Muscle of leg (tissue), 11 donors: ENCODE measurements around the gene RNF150. TPM values are rescaled to one million over a fixed set of nuclear protein-coding genes. Genes with fewer than 3 reads are reported as not detected.
A peak's percentile ranks its signal among the peaks of the same experiment; 100 is the strongest.
"Not testable (repeated sequence)": the region's sequence is repeated elsewhere in the genome, so short reads cannot be mapped to it uniquely, and the experiment has no call there.

Source experiments
- DNase-seq: peaks from one replicate; pipeline ENCODE4 v3.0.0; 2013
- H3K27ac ChIP-seq: one replicate; pipeline ENCODE4 v1.5.1; 2013; ENCODE audit warnings: mild to moderate bottlenecking, low read length, control low read depth
- H3K27me3 ChIP-seq: one replicate; pipeline ENCODE4 v1.6.1; 2013; ENCODE audit warnings: low read length; ENCODE audit not compliant: control insufficient read depth, insufficient read depth
- H3K36me3 ChIP-seq: one replicate; pipeline ENCODE4 v1.6.1; 2013; ENCODE audit warnings: low read length; ENCODE audit not compliant: control insufficient read depth, insufficient read depth
- H3K4me1 ChIP-seq: one replicate; pipeline ENCODE4 v1.6.1; 2013; ENCODE audit warnings: low read length; ENCODE audit not compliant: control insufficient read depth, insufficient read depth
- H3K4me3 ChIP-seq: one replicate; pipeline ENCODE4 v1.5.1; 2013; ENCODE audit warnings: low read length, control low read depth
- H3K9me3 ChIP-seq: replicated peaks from 2 replicates; pipeline ENCODE4 v1.6.1; 2013; ENCODE audit warnings: low read depth, low read length; ENCODE audit not compliant: control insufficient read depth
- WGBS: methylation state at CpG from one replicate; pipeline ENCODE4 v1.1.5; 2013; ENCODE audit warnings: missing lambda C conversion rate; ENCODE audit not compliant: insufficient coverage; 5-methylcytosine and 5-hydroxymethylcytosine counted together
- polyA plus RNA-seq, 8 donors: library from polyadenylated mRNA; unstranded; fragments of 120-200 nt; gene quantifications; one replicate each; pipeline versions ENCODE4 v1.2.1 to v1.2.3, GENCODE V29; 2013; ENCODE audit warnings: inconsistent platforms in 1 of 8, low replicate concordance in 1 of 8; ENCODE audit not compliant: insufficient read length in 8 of 8, insufficient read depth in 1 of 8
- total RNA-seq: library from RNA; stranded (reverse); fragments of 120-200 nt; gene quantifications from one replicate; pipeline ENCODE4 v1.2.4, GENCODE V29; 2013

Gene RNF150
- total and polyA plus RNA-seq, 9 donors, result 21.0 to 44.6 (median 33.8) TPM

DNA sequence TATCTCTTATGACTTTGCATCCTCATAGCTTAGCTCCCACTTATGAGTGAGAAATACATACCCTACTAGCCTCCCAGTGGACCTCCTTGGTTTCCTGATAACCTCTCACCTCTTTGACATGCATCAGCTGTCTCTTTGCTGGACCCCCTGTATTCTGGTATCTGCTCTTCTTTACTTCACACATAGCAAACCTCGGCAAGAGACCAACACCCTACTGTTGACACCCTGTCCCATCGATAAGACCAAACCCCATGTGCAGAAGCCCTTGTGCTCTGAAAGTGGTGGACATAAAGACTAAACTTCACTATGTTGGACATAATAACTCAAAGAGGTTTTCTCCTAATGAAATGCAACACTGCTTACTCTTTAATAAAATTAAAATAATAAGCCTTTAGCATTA, 75.7 kb downstream of the RNF150 start:
- WGBS, result no CpG with 5 or more reads among the region's 2 CpGs
- no peaks in the 10 kb centered on the region for H3K27me3 ChIP-seq
- H3K36me3 ChIP-seq, result no peaks in the 10 kb centered on the region
- H3K27ac ChIP-seq, result no peak overlapping the region
- no peaks in the 10 kb centered on the region for H3K4me1 ChIP-seq
- H3K4me3 ChIP-seq, result no peak overlapping the region
- no peak for DNase-seq
- no peaks in the 10 kb centered on the region for H3K9me3 ChIP-seq

DNA sequence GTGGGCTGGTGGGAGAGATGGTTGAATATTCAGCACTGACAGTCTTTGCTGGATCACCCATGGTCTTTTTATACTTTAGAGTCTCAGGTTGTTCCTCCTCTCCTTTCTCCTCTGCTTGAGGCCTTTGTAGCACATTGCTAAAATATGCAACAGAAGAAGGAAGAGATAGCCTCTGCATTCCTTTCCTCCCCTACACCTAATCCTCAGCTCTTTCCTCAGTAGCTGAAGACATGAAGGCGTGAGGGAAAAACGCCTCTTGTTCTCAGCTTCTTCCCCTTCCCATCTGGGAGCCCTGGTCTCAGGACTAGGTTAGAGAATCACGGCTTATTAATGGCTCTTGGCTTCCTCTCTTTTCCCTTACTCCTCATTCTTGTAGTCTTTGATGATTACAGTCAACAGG, 76.8 kb downstream of the RNF150 start:
- Histone ChIP-seq H3K36me3 (no peaks in the 10 kb centered on the region), H3K27me3 (no peaks in the 10 kb centered on the region), H3K9me3 (peaks cover 6% of the 10 kb centered on the region), H3K4me1 (no peaks in the 10 kb centered on the region), H3K4me3 (no peak overlapping the region), H3K27ac (no peak overlapping the region)
- 60% methylated on average over 1 of the region's 3 CpGs for WGBS
- no peak for DNase-seq

DNA sequence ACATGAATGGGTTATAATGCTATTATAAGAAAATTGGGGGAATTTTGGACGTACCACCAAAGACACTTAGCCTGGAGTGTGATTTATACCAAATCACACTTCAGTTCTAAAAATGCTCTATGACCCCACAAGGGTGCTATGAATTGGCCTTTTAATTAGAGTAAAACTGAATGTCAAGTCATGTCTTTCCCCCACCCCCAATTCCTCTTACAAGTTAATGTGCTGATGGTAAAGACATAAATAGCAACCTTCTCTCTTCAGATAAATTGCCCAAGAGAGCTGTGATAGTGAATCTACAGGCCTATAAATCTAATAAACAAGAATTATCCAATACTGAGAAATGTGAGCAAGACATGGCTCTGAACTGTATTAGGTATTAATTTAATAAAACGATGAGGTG, 78.8 kb downstream of the RNF150 start:
- Histone ChIP-seq H3K27me3 (no peaks in the 10 kb centered on the region), H3K9me3 (peaks cover 15% of the 10 kb centered on the region), H3K4me1 (no peaks in the 10 kb centered on the region), H3K27ac (no peak overlapping the region), H3K36me3 (no peaks in the 10 kb centered on the region), H3K4me3 (no peak overlapping the region)
- DNase-seq, result no peak
- WGBS, result no CpG with 5 or more reads among the region's 2 CpGs

DNA sequence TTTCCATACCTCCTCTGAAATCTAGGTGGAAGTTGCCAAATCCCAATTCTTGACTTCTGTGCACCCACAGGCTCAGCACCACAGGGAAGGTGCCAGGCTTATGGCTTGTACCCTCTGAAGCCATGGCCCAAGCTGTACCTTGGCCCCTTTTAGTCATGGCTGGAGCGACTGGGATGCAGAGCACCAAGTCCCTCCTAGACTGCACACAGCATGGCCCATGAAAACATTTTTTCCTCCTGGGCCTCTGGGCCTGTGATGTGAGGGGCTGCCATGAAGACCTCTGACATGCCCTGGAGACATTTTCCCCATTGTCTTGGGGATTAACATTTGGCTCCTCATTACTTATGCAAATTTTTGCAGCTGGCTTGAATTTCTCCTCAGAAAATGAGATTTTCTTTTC, 82.3 kb downstream of the RNF150 start:
- not testable (repeated sequence) for DNase-seq, H3K27me3 ChIP-seq, H3K4me3 ChIP-seq, H3K36me3 ChIP-seq, H3K4me1 ChIP-seq, H3K27ac ChIP-seq
- H3K9me3 ChIP-seq, result peaks cover 15% of the 10 kb centered on the region
- WGBS, result no CpG with 5 or more reads among the region's 1 CpG

DNA sequence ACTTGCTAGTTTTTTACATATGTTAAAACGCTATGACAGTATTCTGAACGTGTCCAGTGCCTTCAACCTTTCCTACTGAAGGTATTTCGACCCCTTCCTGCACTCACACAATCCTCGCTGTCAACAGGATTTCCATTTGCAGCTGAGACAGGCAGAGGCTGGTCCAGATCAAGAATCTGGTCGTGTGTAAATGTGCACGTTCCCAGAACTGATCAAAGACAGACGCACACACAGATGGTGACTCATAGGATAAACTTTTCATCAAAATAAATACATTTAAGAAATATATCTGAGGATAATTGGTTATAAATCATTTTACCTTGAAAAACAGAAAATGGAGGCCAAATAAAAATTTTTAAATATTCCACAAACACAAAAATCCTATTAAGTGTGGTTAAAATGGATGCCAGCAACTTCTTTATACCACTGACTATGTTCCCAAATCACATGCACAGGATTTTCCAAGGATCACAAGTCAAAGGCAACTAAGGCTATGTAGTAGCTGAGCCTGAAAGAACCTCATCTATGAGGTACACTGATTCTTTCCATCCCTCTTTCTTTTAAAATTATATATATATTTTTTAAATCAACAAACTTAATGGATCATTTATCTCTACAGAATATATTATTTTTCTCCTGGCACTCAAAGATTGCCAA, 85.9 kb downstream of the RNF150 start:
- Histone ChIP-seq H3K4me3 (no peak overlapping the region), H3K36me3 (no peaks in the 10 kb centered on the region), H3K27ac (no peak overlapping the region), H3K4me1 (peaks cover 2% of the 10 kb centered on the region), H3K9me3 (peaks cover 15% of the 10 kb centered on the region), H3K27me3 (no peaks in the 10 kb centered on the region)
- DNase-seq, result peak; percentile 42
- WGBS, result 34% methylated on average over 4 of the region's 7 CpGs

DNA sequence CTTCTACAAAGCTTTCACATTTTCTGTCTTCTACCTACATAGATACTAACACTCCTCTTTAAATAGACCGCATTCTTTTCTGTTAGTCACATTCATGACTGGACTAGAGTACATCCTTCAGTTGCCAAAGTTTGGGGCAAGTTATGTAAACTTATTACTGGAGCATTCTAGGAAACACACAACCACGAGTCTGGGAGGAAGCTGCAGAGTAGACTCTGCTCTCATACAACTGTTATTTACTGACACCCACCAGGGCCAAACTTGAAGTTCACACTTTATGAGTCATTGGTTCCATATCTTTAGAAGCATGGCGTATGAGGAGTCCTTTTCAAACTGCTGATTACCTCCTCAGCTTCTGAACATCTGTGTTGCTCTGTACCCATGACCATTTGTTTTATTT, 87.0 kb downstream of the RNF150 start:
- H3K4me1 ChIP-seq, result peaks cover 2% of the 10 kb centered on the region
- peaks cover 7% of the 10 kb centered on the region for H3K9me3 ChIP-seq
- no peak overlapping the region for H3K4me3 ChIP-seq
- H3K27me3 ChIP-seq, result no peaks in the 10 kb centered on the region
- no peak overlapping the region for H3K27ac ChIP-seq
- H3K36me3 ChIP-seq, result no peaks in the 10 kb centered on the region
- WGBS, result no CpG with 5 or more reads among the region's 3 CpGs
- peak; percentile 41 for DNase-seq

DNA sequence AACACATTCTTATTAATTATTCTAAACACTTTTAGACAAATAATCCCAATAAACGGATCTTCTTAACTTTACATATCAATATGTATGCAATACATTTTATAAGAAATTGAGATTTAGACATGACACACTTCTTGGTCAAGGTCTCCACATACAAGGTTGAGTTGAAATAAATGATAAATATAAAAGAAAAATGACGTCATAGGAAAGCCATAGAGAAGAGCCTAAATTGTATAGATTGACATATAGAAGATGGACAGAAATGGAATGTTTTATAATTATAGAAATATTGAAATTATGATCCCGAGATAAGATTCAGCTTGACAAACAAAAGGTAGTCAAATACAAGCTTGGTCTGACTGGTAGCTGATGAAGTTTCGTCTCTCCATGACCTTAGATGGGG, 87.4 kb downstream of the RNF150 start:
- no peak overlapping the region for H3K27ac ChIP-seq
- DNase-seq, result no peak
- no peaks in the 10 kb centered on the region for H3K36me3 ChIP-seq
- peaks cover 2% of the 10 kb centered on the region for H3K4me1 ChIP-seq
- no CpG with 5 or more reads among the region's 4 CpGs for WGBS
- H3K27me3 ChIP-seq, result no peaks in the 10 kb centered on the region
- H3K4me3 ChIP-seq, result no peak overlapping the region
- H3K9me3 ChIP-seq, result peaks cover 5% of the 10 kb centered on the region

DNA sequence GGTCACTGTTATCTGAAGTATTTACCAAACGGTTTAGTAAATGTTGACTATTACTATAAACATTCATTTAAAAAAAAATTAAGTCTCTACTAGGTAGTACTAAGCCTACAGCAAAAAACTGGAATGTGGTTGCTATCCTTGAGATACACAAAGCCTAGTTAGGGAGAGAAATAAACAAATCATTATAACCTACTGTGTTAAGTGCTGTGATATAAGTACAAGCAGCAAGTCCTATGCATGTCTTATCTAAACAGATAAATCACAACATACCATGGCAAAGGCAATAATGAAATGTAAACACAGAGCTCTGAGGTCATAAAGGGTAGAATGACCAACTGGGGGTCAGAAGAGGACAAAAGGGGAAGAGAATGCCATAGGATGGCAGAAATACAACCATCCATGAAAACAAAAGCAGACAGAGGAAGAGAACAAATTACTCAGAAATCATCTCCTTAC, 92.2 kb downstream of the RNF150 start:
- no peak overlapping the region for H3K4me3 ChIP-seq
- H3K9me3 ChIP-seq, result no peaks in the 10 kb centered on the region
- H3K27me3 ChIP-seq, result no peaks in the 10 kb centered on the region
- DNase-seq, result no peak
- no peak overlapping the region for H3K27ac ChIP-seq
- no CpG with 5 or more reads among the region's 1 CpG for WGBS
- H3K36me3 ChIP-seq, result peaks cover 2% of the 10 kb centered on the region
- H3K4me1 ChIP-seq, result no peaks in the 10 kb centered on the region

DNA sequence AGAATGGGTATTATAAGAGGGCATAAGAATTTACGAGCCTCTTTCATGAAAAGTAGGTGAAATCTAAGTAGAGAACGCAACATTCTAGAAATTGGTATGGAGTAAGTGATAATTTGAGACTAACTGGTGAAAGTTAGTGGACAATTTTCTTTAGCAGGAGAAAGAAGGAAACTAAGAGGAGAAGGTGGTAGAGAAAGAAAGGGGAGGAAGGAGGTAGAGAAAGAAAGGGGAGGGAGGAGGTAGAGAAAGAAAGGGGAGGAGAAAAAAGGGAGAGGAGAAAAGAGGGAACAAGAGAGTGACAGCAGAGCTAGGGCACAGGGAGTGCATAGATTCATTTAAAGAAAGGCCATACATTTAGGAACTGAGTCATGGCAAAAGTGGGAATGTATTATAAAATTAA, 94.1 kb downstream of the RNF150 start:
- no peaks in the 10 kb centered on the region for H3K4me1 ChIP-seq
- H3K36me3 ChIP-seq, result peaks cover 5% of the 10 kb centered on the region
- no peaks in the 10 kb centered on the region for H3K9me3 ChIP-seq
- no peak overlapping the region for H3K4me3 ChIP-seq
- no peak for DNase-seq
- no peak overlapping the region for H3K27ac ChIP-seq
- WGBS, result 97% methylated on average over 2 of the region's 2 CpGs
- no peaks in the 10 kb centered on the region for H3K27me3 ChIP-seq

DNA sequence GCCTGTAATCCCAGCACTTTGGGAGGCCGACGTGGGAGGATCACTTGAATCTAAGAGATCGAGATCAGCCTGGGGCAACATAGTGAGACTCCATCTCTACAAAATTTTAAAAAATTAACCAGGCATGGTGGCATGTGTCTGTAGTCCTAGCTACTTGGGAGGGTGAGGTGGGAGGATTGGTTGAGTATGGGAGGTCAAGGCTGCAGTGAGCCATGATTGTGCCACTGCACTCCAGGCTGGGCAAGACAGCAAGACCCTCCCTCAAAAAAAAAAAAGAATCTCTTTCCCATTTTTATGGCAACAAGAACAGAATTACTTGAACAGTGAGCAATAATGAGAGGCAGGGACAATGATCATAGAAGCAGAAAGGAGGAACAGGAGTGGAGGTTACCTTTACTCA, 94.8 kb downstream of the RNF150 start:
- H3K4me1 ChIP-seq, result no peaks in the 10 kb centered on the region
- WGBS, result no CpG with 5 or more reads among the region's 3 CpGs

DNA sequence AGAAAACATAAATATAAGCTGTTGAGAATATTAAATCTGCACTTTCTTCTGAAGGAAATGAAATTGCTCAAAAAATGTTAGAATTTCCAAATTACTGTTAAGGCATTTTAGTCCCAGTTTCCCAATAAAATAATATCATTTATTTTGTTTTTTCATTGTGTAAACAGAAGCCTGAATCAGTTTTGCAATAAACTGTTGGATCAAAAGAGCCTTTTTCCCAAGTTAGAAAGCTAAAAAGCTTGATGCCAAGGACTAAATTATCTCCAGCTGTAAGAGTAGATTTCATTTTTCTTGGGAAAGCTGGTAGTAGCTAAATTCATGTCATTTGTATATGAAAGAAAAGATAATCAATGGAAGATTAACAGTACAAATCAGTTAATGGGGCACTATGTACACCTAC, 95.8 kb downstream of the RNF150 start:
- no peak overlapping the region for H3K4me3 ChIP-seq
- no peaks in the 10 kb centered on the region for H3K4me1 ChIP-seq
- H3K9me3 ChIP-seq, result peaks cover 8% of the 10 kb centered on the region
- H3K36me3 ChIP-seq, result peaks cover 5% of the 10 kb centered on the region
- H3K27ac ChIP-seq, result no peak overlapping the region
- DNase-seq, result peak; percentile 48
- no peaks in the 10 kb centered on the region for H3K27me3 ChIP-seq

More for the DNA sequence above, 94.8 kb downstream of the RNF150 start:
- no peak overlapping the region for H3K27ac ChIP-seq
- DNase-seq, result no peak
- H3K4me3 ChIP-seq, result no peak overlapping the region
- H3K36me3 ChIP-seq, result peaks cover 5% of the 10 kb centered on the region
- no peaks in the 10 kb centered on the region for H3K27me3 ChIP-seq
- peaks cover 6% of the 10 kb centered on the region for H3K9me3 ChIP-seq
